ENCODE measurements around the gene MSI2. TPM values are rescaled to one million over a fixed set of nuclear protein-coding genes. Genes with fewer than 3 reads are reported as not detected.

Gene MSI2
- total RNA-seq, 1 donor from 2014 or later: 67.9 TPM

DNA sequence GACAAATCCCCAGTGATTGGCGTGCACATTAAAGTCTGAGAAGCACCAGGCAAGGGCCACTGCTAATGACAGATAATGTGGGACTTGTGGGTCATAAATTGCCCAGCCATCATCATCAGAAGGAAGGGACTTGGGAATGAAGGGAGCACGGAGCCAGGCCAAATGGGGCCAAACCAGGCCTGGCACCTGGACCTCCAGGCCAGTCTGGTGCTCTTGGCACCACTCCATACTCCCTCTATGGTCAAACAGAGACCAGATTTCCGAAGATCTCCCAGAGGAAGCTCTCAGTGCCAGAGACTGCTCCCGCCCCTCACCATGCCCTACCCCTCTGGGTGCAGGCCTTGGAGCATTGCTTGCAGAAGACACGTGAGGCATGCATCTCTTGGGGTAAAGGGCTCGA is 346.6 kb downstream of the MSI2 start:
- no peaks in the 10 kb centered on the region for H3K36me3 ChIP-seq (ENCODE audit: insufficient read depth, low read length)
- H3K4me1 ChIP-seq (ENCODE audit: insufficient read depth, low read length): peaks cover 19% of the 10 kb centered on the region
- DNase-seq (ENCODE audit: low read depth) (no peak), FAIRE-seq (no peak)
- no peak overlapping the region for H3K27ac Mint-ChIP-seq (ENCODE audit: unreplicated experiment)
- no peaks in the 10 kb centered on the region for H3K9me3 Mint-ChIP-seq (ENCODE audit: unreplicated experiment)
- no peak overlapping the region for H3K4me3 ChIP-seq (ENCODE audit: insufficient read depth, low read depth, low read length)
- H3K9me3 ChIP-seq (ENCODE audit: insufficient read depth, low read depth, low read length): no peaks in the 10 kb centered on the region
- TF ChIP-seq, protein P1, sequence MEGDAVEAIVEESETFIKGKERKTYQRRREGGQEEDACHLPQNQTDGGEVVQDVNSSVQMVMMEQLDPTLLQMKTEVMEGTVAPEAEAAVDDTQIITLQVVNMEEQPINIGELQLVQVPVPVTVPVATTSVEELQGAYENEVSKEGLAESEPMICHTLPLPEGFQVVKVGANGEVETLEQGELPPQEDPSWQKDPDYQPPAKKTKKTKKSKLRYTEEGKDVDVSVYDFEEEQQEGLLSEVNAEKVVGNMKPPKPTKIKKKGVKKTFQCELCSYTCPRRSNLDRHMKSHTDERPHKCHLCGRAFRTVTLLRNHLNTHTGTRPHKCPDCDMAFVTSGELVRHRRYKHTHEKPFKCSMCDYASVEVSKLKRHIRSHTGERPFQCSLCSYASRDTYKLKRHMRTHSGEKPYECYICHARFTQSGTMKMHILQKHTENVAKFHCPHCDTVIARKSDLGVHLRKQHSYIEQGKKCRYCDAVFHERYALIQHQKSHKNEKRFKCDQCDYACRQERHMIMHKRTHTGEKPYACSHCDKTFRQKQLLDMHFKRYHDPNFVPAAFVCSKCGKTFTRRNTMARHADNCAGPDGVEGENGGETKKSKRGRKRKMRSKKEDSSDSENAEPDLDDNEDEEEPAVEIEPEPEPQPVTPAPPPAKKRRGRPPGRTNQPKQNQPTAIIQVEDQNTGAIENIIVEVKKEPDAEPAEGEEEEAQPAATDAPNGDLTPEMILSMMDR (IDR thresholded peaks at IDR 0.05; ENCODE audit: insufficient read depth, low read depth, low read length): no peak
- no peak for TF ChIP-seq EZH2 (IDR thresholded peaks at IDR 0.05; ENCODE audit: insufficient read depth, low read length)
- no peak overlapping the region for H3K9ac ChIP-seq (ENCODE audit: low read length)
- no peaks in the 10 kb centered on the region for H3K27me3 ChIP-seq (ENCODE audit: insufficient read depth, low read length)
- no peak overlapping the region for H3K4me2 ChIP-seq (ENCODE audit: low read length)
- no peak overlapping the region for H3K27ac ChIP-seq (ENCODE audit: low read depth, low read length)
- H3K27me3 Mint-ChIP-seq (ENCODE audit: low read depth, unreplicated experiment): no peaks in the 10 kb centered on the region
- no peak overlapping the region for H2AFZ ChIP-seq (ENCODE audit: low read depth, low read length)
- peaks cover 3% of the 10 kb centered on the region for H3K36me3 Mint-ChIP-seq (ENCODE audit: low read depth, unreplicated experiment)
- peaks cover 15% of the 10 kb centered on the region for H3K4me1 Mint-ChIP-seq (ENCODE audit: low read depth, unreplicated experiment)
- peaks cover 15% of the 10 kb centered on the region for H4K20me1 ChIP-seq (ENCODE audit: insufficient read depth, low read length)
- no peaks in the 10 kb centered on the region for H3K79me2 ChIP-seq (ENCODE audit: insufficient read depth, low read length)
- no peak overlapping the region for H3K4me3 Mint-ChIP-seq (ENCODE audit: unreplicated experiment)

DNA sequence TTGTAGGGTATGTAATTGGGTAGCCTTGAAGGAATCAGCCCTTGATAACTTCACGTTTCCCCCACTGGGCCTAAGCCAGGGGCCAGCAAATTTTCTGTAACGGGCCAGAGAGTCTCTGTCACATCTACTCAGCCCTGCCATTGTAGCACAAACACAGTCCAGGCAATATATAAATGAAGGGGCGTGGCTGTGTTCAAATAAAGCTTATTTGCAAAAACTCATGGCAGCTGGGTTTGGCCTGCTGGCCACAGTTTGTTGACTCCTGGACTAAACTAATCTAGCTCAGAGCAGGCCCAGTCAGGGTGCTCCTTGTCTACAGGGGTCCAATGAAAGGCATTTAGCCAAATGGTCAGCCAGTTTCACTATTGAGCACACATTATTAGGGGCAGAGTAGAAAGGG is 347.2 kb downstream of the MSI2 start:
- H3K27me3 ChIP-seq (ENCODE audit: insufficient read depth, low read length): no peaks in the 10 kb centered on the region
- H3K4me1 ChIP-seq (ENCODE audit: insufficient read depth, low read length): peaks cover 19% of the 10 kb centered on the region
- no peaks in the 10 kb centered on the region for H3K79me2 ChIP-seq (ENCODE audit: insufficient read depth, low read length)
- H3K4me3 ChIP-seq (ENCODE audit: insufficient read depth, low read depth, low read length): no peak overlapping the region
- peaks cover 5% of the 10 kb centered on the region for H3K36me3 Mint-ChIP-seq (ENCODE audit: low read depth, unreplicated experiment)
- H3K9ac ChIP-seq (ENCODE audit: low read length): no peak overlapping the region
- H3K4me3 Mint-ChIP-seq (ENCODE audit: unreplicated experiment): no peak overlapping the region
- no peaks in the 10 kb centered on the region for H3K27me3 Mint-ChIP-seq (ENCODE audit: low read depth, unreplicated experiment)
- no peak for FAIRE-seq
- H3K27ac Mint-ChIP-seq (ENCODE audit: unreplicated experiment): no peak overlapping the region
- H2AFZ ChIP-seq (ENCODE audit: low read depth, low read length): no peak overlapping the region
- H3K4me2 ChIP-seq (ENCODE audit: low read length): no peak overlapping the region
- TF ChIP-seq, protein P1 (IDR thresholded peaks at IDR 0.05; ENCODE audit: insufficient read depth, low read depth, low read length): no peak
- no peak for TF ChIP-seq EZH2 (IDR thresholded peaks at IDR 0.05; ENCODE audit: insufficient read depth, low read length)
- no peaks in the 10 kb centered on the region for H3K36me3 ChIP-seq (ENCODE audit: insufficient read depth, low read length)
- H3K9me3 Mint-ChIP-seq (ENCODE audit: unreplicated experiment): no peaks in the 10 kb centered on the region
- H3K27ac ChIP-seq (ENCODE audit: low read depth, low read length): no peak overlapping the region
- DNase-seq (ENCODE audit: low read depth): no peak
- no peaks in the 10 kb centered on the region for H3K9me3 ChIP-seq (ENCODE audit: insufficient read depth, low read depth, low read length)
- H4K20me1 ChIP-seq (ENCODE audit: insufficient read depth, low read length): peaks cover 15% of the 10 kb centered on the region
- peaks cover 15% of the 10 kb centered on the region for H3K4me1 Mint-ChIP-seq (ENCODE audit: low read depth, unreplicated experiment)

DNA sequence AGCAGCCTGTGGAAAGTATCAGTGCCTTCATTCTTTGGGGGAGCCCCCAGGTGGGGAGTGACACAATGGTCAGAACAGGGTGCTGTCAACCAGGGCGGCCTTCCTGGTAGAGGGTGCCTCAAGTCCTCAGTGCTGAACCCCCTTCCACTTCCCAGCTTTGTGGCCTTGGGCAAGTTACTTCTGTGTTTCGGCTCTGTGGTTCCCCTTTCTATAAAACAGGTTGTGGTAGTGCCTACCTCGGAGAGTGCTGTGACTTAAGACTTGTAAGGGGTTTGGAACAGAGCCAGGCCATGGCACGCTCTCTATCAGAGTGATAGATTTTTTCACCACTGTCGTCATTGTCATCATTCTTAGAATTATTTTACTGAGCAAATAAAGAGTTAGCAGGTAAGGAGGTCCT is 347.7 kb downstream of the MSI2 start:
- Histone ChIP-seq H3K4me2 (ENCODE audit: low read length) (no peak overlapping the region), H3K27me3 (ENCODE audit: insufficient read depth, low read length) (no peaks in the 10 kb centered on the region), H4K20me1 (ENCODE audit: insufficient read depth, low read length) (peaks cover 15% of the 10 kb centered on the region), H3K4me1 (ENCODE audit: insufficient read depth, low read length) (peaks cover 19% of the 10 kb centered on the region), H3K9me3 (ENCODE audit: insufficient read depth, low read depth, low read length) (no peaks in the 10 kb centered on the region), H3K4me3 (ENCODE audit: insufficient read depth, low read depth, low read length) (no peak overlapping the region), H3K27ac (ENCODE audit: low read depth, low read length) (no peak overlapping the region), H3K79me2 (ENCODE audit: insufficient read depth, low read length) (no peaks in the 10 kb centered on the region), H3K36me3 (ENCODE audit: insufficient read depth, low read length) (no peaks in the 10 kb centered on the region), H3K9ac (ENCODE audit: low read length) (no peak overlapping the region), H2AFZ (ENCODE audit: low read depth, low read length) (no peak overlapping the region)
- DNase-seq (ENCODE audit: low read depth): no peak
- H3K9me3 Mint-ChIP-seq (ENCODE audit: unreplicated experiment): no peaks in the 10 kb centered on the region
- no peak overlapping the region for H3K27ac Mint-ChIP-seq (ENCODE audit: unreplicated experiment)
- TF ChIP-seq EZH2 (IDR thresholded peaks at IDR 0.05; ENCODE audit: insufficient read depth, low read length): no peak
- TF ChIP-seq, protein P1 (IDR thresholded peaks at IDR 0.05; ENCODE audit: insufficient read depth, low read depth, low read length): no peak
- H3K4me3 Mint-ChIP-seq (ENCODE audit: unreplicated experiment): no peak overlapping the region
- H3K27me3 Mint-ChIP-seq (ENCODE audit: low read depth, unreplicated experiment): no peaks in the 10 kb centered on the region
- no peak for FAIRE-seq
- H3K36me3 Mint-ChIP-seq (ENCODE audit: low read depth, unreplicated experiment): peaks cover 6% of the 10 kb centered on the region
- H3K4me1 Mint-ChIP-seq (ENCODE audit: low read depth, unreplicated experiment): peaks cover 15% of the 10 kb centered on the region
